AG04450 (cell line): ENCODE data around the gene AMBN. TPM values are rescaled to one million over a fixed set of nuclear protein-coding genes. Genes with fewer than 3 reads are reported as not detected.

Source experiments
- CTCF ChIA-PET: fragments of 300-600, 350-600 bp; formaldehyde crosslinking; extraction: SDS; loops from one replicate; lab custom pipeline; 2022; ENCODE audit warnings: antibody characterized with exemption, inconsistent platforms; lab: Charles Lee
- POLR2A ChIA-PET: fragments of 350-600 bp; formaldehyde crosslinking; extraction: SDS; loops from one replicate; lab custom pipeline; 2021; ENCODE audit warnings: antibody characterized with exemption, inconsistent platforms; lab: Yijun Ruan, JAX
- DNase-seq: peaks from one replicate; pipeline ENCODE4 v3.0.0-alpha.2; 2011; ENCODE audit warnings: low read depth, low spot score
- H3K27ac ChIP-seq: one replicate; pipeline ENCODE4 v1.5.1; 2012; ENCODE audit warnings: low read depth, low read length, control low read depth
- H3K27me3 ChIP-seq: one replicate; pipeline ENCODE4 v1.6.0; 2012; ENCODE audit warnings: low read length; ENCODE audit not compliant: control insufficient read depth, insufficient read depth
- H3K4me3 ChIP-seq: 2 replicates; pipeline ENCODE4 v1.5.1; 2011; ENCODE audit warnings: mild to moderate bottlenecking, low read depth, low read length, control low read depth
- H3K9me3 ChIP-seq: 2 replicates; pipeline ENCODE4 v1.5.1; 2012; ENCODE audit warnings: low read length; ENCODE audit not compliant: control insufficient read depth, insufficient read depth
- CTCF ChIP-seq: IDR thresholded peaks from 2 replicates; pipeline ENCODE4 v1.5.1; 2011; ENCODE audit warnings: low read depth, low read length, control low read depth, inconsistent platforms
- polyA plus RNA-seq: library from polyadenylated mRNA; depleted of rRNA; stranded (reverse); fragments of >200 nt; gene quantifications from 2 replicates; pipeline ENCODE4 v1.2.3, GENCODE V29; 2011

The AMBN gene
- polyA plus RNA-seq, 1 experiment, result not detected

DNA sequence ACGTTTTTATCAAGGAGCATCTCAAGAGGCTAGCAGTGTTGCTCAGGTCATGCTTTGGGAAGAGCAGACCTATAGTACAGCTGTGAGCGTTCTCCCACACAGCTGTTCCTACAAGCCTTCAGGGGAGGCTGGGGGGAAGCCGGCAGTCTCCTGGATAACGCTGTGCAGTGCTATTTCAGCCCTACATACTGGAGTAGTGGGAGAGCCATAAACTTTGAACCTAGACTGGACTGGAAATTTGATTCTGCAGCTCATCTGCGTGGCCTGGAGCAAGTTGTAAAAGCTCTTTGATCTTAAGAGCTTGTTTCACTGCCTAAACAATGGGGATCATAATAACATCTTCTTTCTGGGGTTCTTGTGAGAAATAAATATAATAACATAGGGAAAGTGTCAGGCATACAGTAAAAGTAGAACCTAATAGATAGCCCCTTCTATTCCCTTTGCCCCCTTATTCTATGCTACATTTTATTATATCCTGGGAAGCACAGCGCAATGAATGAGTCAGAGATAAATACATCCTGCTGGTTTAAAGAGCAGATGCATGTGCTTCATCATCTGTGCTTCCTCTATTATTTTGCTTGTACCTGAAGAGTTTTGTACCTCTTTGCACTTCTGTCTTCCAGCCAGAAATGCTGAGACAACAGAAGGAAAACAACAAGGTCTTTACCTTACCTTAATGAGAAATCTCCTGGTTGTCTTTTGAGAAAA, 14.7 kb upstream of the AMBN start:
- Histone ChIP-seq H3K27ac (no peak overlapping the region), H3K9me3 (no peaks in the 10 kb centered on the region), H3K27me3 (peaks cover 2% of the 10 kb centered on the region), H3K4me3 (no peak overlapping the region)
- no peak for DNase-seq
- ChIA-PET POLR2A (no interaction called here), CTCF (interaction anchor here (0.6 kb wide), 1 partner anchor 1147 kb away, joined by 3 read pairs; no protein-coding TSS in a partner anchor)
- no peak for TF ChIP-seq CTCF

DNA sequence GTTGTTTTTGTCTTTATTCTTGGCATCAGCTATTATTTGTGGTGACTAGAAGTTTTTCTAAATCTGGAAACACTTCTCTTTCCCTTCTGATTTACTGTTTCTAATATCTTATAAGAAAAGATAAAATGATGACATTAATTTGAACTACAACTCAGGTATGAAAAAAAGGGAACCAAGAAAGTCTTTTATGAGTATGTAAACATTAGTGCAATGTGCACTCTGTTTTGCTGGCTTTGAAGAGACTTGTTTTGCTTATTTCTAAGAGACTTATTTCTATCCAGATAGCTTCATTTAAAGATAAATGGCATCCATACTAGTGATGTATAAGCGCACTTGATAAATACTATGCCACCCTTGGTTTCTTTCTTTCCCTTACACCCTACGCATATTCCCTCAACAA, 10.1 kb upstream of the AMBN start:
- Histone ChIP-seq H3K9me3 (no peaks in the 10 kb centered on the region), H3K4me3 (no peak overlapping the region), H3K27ac (no peak overlapping the region), H3K27me3 (peaks cover 5% of the 10 kb centered on the region)
- no peak for TF ChIP-seq CTCF
- DNase-seq, result no peak
- CTCF ChIA-PET, result interaction anchor here (0.9 kb wide), 1 partner anchor 23 kb away, joined by 3 read pairs; no protein-coding TSS in a partner anchor
- POLR2A ChIA-PET, result no interaction called here

DNA sequence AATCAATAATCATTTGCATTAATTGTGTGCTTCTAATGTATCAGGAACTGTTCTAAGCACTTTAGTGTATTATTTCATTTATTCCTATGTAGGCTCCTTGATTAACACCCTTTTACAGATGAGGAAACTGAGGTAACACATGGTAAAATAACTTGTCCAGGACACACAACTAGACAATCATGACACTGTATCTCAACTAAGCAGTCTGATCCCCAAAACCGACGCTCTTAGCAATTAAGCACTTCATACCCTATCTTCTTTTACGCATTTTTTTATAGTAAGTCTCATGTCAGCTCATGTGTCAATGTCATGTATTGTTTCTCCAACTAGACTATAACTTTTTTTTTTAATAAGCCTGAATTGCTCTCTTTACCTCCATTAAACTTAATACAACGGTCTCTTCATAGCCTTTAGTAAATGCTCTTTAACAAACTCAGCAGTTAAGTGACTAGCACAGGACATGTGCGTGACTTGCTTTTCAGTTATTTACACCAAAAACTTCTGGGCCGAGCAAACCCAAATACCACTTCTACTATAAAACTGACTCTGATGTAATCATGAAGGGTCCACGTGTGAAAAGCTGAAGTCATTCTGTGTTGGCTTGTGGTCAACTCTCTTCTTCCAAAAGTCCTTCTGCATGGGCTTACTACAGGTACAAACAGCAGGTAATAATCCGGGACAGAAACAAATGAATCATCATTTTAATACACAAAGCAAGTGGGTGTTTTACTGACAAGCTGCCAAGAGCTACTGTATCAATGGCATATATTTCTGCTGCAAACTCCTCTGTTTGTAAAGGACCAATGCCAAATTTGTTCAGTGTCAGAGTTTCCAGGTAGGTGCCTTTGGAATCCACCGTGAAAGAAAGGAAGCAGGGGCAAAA, 7.9 kb upstream of the AMBN start:
- H3K9me3 ChIP-seq, result no peaks in the 10 kb centered on the region
- H3K27ac ChIP-seq, result no peak overlapping the region
- CTCF ChIA-PET, result interaction anchor here (0.6 kb wide), 1 partner anchor 426 kb away, joined by 6 read pairs; no protein-coding TSS in a partner anchor
- no peak overlapping the region for H3K4me3 ChIP-seq
- POLR2A ChIA-PET, result no interaction called here
- TF ChIP-seq CTCF, result no peak
- no peak for DNase-seq
- H3K27me3 ChIP-seq, result peaks cover 2% of the 10 kb centered on the region

DNA sequence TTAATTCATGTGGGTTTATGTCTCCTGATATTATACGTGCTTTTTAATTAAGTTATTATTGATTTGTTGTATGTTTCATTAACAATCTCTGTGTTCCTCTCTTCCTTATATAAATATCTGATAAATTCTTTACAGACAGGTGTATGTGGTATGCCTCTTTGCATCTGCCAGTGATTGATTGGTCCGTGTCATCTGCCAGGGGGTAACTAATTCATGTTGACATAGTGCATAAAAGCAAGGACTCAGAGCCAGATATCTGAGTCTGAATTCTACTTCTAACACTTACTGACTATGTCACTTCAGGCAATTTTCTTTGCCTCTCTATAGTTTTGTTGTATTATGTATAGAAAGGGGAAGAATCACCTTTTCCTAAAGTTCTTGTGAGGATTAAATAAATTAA, 5.2 kb upstream of the AMBN start:
- Histone ChIP-seq H3K27ac (no peak overlapping the region), H3K27me3 (peaks cover 5% of the 10 kb centered on the region), H3K9me3 (no peaks in the 10 kb centered on the region), H3K4me3 (no peak overlapping the region)
- DNase-seq, result no peak
- POLR2A ChIA-PET, result no interaction called here
- CTCF ChIA-PET, result no interaction called here
- no peak for TF ChIP-seq CTCF

- peaks cover 5% of the 10 kb centered on the region for H3K27me3 ChIP-seq
- H3K9me3 ChIP-seq, result no peaks in the 10 kb centered on the region
- DNase-seq, result no peak
- ChIA-PET CTCF (interaction anchor here (0.5 to 1.1 kb wide), 2 partner anchors 30 to 1273 kb away, joined by 3 to 4 read pairs; no protein-coding TSS in a partner anchor), POLR2A (no interaction called here)
- no peak overlapping the region for H3K4me3 ChIP-seq
- H3K27ac ChIP-seq, result no peak overlapping the region
- TF ChIP-seq CTCF, result no peak
Observed at GRCh38 chr4:70589785-70590184, 2.3 kb upstream of the AMBN start.
